HG03439 (cell line): ENCODE measurements around the gene GSX1.
"Not testable (repeated sequence)": the region's sequence is repeated elsewhere in the genome, so short reads cannot be mapped to it uniquely, and the experiment has no call there.

Source experiments
- ATAC-seq: cut with Tn5 transposase; IDR thresholded peaks from one replicate; pipeline ENCODE4 v1.9.1; 2021; ENCODE audit warnings: mild to moderate bottlenecking, moderate library complexity; ENCODE audit not compliant: unreplicated experiment

Gene GSX1

DNA sequence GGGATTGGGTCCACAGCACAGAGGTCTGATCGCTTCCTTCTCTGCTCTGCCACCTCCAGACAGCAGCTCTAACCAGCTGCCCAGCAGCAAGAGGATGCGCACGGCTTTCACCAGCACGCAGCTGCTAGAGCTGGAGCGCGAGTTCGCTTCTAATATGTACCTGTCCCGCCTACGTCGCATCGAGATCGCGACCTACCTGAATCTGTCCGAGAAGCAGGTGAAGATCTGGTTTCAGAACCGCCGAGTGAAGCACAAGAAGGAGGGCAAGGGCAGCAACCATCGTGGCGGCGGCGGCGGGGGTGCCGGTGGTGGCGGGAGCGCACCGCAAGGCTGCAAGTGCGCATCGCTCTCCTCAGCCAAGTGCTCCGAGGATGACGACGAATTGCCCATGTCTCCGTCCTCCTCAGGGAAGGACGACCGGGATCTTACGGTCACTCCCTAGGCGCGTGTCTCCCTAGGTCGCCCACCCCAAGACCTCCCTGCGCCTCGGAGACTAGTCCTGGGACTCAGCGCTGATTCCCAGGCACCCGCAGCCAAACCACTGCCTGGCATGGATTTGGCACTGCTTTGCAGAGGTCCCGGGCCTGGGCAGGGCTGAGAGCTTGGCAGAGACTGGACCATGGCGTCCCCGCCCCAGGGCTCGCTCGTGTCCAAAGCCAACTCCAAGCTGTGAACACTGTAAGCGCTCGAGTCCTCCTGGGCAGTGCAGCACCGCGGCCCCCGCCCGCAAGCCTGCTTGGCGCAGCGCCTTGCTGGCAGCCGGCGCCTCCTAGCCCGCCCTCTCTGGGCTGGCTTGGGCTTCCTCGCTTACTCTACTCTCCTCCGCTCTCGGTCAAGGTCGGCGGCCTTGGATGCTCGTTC, 1.5 kb downstream of the GSX1 start:
- no peak for ATAC-seq

DNA sequence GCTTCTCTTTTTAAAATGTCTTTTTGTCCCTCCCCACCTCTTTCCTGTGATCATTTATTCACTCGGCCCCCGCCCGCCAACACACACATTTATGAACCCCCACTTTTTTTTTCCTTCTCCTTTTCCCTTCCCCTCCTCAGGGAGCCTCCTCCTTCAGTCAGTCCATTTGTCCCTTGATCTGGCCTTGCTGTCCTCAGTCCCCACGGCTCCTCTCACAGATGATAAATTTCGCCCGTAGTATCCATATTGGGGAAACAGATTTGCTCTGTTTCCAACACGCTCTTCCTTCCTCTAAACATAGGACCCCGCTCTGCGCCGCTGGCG, 2.0 kb downstream of the GSX1 start:
- no peak for ATAC-seq

DNA sequence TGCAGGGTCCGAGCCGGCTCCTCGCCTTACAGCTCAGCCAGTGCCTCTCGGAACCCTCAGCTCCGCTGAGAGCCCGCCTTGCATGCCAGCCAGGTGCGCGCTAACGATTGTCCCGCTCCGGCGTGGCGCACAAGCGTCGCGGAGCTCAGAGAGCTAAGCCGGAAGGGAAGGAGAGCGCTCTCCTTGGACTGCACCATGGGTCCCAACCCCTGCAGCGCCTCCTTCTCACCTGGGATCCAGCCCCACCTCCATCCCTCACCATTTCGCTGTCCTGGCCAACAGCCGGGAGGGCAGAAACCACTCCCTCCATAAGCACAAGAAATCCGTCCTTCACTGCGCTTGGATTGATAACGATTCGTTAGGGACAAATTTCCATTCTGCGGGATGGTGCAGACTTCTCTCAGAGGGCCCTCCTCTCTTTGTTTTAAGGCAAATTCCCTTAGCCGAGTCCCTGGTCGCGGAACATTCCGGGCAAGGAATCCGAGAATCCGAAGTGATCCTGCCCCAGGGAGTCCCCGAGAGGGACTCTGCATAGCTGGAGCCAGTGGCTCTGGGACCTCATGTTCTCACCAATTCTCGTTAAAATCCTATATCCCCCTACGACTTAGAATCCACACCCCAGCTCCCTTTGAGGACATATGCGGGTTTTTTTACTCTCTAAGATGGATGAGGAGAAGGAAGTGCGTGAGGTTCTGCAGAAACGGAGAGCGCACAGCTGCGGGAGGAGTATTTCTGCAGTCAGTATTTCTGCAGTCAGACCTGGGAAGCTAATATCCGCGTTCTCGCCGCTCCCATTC, 2.8 kb downstream of the GSX1 start:
- ATAC-seq, result no peak

DNA sequence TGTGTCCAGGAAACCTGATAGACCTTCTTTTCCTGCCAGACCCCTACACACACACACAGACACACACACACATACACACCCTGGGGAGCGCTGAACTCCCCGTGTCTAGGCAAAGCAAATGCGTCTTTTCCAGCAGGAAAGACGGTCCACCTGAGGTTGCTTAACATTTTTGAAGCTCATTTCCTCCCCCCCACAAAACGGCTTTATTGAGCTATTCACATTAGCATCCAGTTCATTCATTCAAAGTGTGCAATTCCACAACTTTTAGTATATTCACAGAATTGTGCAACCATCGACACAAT, 3.4 kb downstream of the GSX1 start:
- no peak for ATAC-seq

DNA sequence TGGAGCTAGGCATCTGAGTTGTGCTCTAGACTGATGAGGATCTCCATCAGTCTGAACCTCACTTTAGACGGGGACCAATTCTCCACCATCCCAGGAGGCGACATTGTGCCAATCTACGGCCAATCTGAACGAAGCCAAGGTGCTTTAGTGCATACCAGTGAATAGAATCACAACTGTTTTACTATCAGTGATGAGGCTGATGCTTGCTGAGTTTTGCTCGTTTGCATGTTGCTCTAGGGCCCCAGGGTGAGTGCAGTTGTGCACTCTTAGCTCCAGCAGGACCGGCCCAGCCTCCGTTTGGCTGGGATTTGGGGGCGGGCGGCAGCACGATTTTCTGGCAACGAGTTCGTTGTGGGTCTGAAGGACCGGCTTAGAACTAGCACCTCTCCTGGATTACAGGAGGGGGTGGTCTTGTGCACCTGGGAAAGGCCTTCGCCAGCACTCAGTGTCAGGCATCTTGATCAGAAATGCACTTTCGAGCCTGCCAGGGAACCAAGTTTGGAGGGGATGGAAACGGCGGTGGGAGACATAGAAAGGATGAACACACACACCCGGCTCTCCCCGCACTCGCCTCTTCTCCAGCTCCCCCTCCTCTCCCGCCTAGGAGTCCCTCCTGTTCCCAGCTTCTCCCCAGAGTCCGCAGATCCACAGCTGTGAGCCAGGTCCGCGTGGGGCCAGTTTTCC, 4.4 kb downstream of the GSX1 start:
- no peak for ATAC-seq

DNA sequence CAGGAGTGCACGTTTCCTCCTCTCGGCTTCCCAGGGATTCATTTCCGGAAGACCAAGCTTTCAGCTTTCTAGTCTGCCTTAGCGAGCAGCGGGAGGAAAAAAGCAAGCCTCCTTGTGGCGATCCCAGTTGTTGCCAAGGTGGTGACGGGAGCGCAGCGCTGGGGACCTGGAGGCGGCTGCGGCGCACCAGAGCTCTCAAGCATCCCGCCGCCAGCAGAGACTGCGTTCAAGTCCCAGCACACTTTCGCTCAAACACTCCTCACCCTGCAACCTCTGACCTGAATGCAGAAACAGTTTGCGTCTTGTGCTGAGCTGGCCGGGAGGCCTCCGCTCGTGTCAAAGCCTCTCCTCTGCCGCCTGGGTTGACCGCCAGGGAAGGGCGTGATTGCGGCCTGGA, 4.9 kb downstream of the GSX1 start:
- no peak for ATAC-seq

DNA sequence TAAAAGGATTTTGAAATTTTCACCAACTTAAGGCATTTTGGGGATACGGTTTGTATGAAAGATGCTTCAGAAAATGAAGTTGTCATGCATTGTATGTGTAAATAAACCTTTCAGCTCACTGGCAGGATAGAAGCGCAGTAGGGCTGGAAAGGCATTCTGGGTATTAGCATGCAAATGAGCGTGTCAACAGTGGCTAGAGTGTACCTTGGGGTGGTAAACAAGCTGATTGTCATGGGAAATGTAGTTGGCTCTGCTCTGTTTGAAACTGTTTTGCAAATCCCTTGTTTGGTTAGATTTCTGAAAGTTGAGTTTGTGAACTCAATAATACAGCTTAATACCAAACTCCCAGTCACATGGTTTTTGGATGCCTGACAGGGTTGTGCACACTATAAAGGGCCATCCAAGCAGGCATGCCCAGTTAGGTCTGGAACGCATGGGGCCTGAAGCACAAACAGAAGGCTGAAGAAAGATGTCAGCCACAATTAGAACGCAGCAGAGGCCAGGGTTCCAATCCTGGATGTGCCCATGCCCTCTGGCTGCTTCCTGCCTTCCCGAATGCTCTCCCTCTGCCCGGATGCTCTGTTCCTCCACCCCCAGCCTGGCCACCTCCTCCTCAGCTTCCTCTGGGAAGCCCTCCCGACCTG, 14.6 kb downstream of the GSX1 start:
- no peak for ATAC-seq

DNA sequence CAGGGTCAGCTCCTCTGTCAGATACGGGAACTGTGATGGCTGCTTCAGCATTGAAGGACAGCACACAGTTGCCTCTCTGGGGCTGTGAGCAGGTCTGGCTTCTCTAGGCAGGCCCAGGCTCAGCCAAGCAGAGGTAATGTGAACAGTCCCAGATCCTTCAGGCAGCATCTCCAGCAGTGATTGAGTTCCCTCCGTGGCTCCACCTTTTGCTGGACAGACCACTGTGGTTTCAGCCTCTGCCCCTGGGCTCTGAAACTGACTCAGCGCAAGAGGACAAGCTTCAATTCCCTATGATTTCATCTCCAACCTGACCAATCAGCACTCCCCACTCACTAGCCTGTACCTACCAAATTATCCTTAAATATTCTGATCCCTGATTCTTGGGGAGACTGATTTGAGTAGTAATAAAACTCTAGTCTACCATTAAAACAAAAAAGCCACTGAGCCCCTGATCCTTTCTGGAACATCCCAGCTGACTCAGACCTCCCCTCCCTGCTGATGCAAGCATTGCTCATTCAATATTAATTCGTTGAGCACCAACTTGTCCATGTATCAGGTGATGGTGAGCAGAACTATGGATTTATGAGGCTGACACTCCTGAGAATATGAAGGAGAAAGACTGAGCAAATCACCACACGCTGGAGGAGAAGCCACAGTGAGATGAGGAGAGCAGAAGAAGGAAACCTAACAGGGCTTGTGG, 16.7 kb downstream of the GSX1 start:
- no peak for ATAC-seq

DNA sequence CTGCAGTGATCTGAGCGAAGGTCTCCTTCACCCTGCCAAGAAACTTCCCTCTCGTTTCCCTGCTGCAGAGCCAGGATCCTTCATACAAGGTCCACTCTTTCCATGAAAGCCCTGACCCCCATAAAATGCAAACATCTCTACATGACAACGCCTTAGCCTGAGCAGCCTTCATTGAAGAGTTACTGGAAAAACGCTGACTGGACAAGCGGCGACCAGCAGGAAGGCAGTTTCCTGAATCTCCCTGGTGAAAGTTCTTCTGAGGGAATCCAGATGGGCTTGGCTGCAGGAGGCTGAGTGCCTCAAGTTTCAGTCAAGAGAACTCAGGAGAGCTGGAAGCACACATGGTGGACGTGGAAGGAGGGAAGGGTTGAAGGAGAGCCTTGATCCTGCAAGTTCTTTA, 17.7 kb downstream of the GSX1 start:
- no peak for ATAC-seq

DNA sequence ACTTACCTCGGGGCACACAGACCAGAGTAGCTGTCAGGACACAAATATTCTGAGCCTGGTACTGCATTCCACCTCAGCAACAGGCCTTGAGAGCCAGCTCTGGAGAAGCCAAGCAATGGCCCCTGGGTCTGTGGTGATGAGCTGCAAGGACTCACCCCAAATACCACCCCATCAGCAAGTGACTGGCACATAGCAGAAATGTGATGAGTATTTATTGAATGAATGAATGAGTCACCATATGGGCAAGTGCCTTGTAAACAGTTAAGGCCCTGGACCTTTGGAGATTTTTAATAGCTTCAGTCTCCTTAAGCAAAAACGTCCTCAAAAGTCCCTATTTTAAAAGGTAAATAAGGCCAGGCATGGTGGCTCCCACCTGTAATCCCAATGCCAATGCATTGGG, 18.2 kb downstream of the GSX1 start:
- ATAC-seq, result no peak

DNA sequence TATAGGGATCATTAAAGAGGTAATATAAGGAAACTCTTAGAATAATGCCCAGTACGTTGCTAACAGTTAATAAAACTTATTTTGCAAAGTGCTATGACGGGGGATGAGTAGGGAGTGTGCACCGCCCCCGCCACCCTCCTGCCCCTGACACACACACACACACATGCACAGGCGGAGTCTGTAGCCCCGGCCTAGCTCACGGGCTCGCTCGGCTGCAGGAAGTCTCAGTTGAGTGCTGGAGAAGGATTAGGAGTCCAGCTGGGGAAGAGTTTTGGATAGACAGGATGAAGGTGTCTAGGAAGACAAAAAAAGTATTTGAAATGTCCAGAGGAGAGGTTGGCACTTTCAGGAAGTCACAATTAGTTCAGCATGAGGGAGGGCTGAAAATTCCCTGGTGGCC, 21.5 kb downstream of the GSX1 start:
- ATAC-seq, result no peak

DNA sequence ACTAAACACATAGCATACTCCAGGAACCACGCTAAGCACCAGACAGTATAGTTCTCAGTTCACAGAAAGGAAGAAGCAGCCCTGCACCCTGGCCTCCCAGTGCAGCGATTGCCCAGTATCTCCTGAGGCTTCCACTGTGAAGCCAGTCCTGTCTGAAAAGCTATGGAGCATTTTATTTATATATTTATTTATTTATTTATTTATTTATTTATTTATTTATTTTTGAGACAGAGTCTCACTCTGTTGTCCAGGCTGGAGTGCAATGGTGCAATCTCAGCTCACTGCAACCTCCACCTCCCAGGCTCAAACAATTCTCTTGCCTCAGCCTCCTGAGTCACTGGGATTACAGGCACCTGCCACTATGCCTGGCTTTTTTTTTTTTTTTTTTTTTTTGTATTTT, 25.5 kb downstream of the GSX1 start:
- ATAC-seq, result not testable (repeated sequence)

DNA sequence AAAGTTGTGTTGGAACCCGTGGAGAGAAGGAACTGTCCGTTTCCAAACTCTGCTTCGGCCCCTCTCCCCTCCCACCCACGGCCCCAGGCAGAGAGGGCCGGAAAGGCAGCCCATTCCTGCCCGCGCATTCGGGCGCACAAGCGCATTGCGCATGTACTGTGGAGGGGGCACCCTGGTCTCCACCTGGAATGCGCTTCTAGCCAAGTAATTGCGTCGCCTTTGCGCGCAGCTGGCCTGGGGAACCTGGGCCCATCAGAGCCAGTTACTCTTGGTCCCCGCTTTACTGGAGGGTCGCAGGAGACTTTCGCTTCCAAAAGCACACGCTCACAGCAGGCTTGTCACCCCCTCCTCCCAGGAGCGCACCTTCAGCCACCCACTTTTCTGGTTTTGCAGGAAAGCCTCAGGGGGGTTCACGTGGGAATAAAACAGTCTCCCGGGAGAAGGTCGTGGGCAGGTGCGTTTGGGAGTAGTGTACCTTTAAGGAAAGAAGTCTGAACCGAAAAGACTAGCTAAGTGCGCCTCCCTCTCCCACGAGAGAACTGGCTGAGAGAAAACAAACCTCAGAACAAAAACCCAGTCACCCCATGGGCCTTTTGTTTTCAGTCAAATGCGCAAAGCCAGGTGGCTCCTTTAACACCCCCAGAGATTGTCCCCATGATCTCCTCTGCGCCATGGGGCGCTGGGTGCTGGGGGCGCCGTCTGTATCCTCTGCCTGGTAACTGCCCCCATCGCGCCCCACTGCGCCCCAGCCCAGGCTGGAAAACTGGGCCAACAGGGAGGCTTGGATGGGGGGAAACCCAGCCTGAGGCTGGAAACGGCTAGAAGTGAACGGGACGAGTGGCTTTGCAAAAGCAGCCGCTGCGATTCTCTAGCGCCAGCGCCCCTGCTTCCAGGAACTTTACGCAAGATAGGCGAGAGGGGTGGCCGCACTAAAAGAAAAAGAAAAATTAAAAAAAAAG, 28.5 kb downstream of the GSX1 start:
- no peak for ATAC-seq

DNA sequence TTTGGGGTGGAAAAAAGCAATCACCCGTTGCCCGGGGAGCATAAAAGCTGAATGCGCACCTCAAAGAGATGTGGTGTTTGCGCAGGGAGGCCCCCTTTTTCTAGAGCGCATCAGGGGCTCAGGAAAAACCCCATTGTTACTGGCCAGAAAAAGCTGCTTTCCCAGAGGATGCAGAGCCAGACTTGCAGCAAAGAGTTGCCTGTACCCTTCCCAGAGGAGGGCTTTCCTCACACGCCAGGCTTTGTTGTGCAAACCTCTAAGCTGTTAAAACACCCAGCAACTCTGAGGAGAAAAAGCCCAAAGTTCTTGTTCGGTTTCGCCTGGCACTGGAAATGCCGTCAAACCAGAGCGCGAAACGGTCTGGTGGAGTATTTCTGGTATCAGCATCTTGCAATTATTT, 29.3 kb downstream of the GSX1 start:
- no peak for ATAC-seq

DNA sequence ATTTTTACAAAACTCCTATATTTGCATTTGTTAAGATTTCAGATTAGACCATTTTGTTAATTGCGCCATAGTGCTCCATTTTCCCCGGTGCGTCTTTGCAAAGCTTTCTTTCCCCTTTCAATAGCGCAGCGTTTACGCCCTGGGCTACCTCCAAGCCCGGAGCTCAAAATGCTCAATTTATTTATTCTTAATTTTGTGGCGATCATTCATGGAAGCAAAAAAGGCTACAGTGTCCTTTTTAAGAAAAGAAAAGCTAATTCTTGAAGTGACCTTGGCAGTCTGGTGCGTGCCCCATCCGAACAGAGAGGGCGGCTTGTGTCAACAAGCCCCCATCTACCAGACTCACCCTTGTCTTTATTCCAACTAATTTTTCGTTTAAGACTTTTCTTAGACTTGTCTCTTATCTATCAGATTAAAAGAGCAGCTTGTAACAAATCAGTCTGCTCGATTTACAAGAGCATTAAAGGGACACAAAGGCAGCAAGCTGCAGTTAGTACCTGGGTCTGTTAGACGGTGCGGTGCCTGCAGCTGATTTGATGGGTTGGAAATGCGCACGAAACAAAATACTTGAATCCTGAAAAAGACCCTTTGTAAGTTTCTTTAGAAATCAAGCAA, 30.1 kb downstream of the GSX1 start:
- ATAC-seq, result no peak

DNA sequence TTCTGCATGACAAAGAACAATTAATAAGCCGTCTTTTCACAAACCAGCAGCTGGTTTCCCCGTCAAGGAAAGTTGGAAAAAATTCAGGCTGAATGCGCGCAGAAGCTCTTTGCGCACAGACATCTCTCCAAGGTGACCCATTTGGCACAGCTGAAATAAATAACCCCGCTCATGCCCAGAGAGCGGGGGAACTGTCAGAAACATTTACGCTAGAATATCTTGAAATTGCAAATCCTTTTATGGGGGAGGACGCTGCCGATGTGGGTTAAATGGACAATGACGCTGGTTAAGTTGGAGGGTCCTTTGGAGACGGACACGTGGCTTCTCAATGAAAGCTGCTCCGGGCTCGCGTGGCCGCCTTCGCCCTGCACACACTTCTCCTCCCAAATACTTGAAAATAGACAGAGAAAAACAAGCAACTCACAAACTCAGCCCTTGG, 30.6 kb downstream of the GSX1 start:
- ATAC-seq, result no peak

DNA sequence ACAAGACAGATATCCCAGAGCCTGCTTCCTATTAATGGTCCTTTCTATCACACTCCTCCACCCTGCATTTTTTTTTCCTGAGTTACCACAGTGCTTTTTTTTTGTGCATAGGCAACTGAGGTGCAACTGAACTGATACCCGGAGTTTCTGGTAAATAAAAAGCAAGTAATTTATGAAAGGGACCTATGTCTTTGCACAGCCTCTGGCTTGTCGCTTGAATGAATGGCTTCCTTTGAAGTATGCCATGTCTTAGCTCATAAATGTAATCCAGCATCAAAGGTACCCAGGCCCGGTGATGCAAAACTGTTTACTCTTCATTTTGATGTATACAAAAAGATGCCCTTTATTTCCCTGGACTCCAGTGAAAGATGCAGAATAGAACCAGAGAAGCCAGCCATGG, 31.8 kb downstream of the GSX1 start:
- no peak for ATAC-seq

DNA sequence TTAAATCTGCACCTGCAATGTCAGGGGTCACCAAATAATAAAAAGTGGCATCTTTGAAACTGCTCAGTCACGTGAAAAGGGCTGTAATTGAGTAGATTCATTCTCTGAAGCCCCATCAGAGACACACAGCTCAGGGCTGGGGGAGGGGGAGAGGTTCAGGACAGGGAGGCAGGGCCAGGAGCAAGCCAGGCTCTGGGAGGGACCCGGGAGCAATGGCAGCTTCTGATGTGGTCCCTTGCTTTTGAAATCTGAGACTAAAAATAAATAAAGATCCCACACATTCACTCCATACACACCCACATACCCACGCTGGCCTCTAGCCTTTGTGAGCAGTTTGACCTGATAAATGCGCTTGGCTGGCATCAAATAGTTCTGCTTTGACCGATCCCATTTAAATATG, 32.8 kb downstream of the GSX1 start:
- no peak for ATAC-seq
